HG03139 (cell line): ENCODE data around the gene MGRN1.

Experiments used
- ATAC-seq: cut with Tn5 transposase; IDR thresholded peaks from one replicate; pipeline ENCODE4 v1.9.1; 2021; ENCODE audit not compliant: unreplicated experiment

The MGRN1 gene

GRCh38 chr16:4624015-4624826 is at the start of gene MGRN1:
Gene MGRN1 (plus strand): TSS chr16:4624826. CDS start chr16:4624961, 135 bp downstream.
- ATAC-seq: peak; percentile 67

GRCh38 chr16:4574919-4575705 is 49.5 kb upstream of the MGRN1 start:
- ATAC-seq: no peak

GRCh38 chr16:4576008-4576407 is 48.6 kb upstream of the MGRN1 start:
- ATAC-seq: no peak

- ATAC-seq: no peak
Observed at GRCh38 chr16:4578961-4579530, 45.6 kb upstream of the MGRN1 start.

- no peak for ATAC-seq
Observed at GRCh38 chr16:4580250-4580649, 44.4 kb upstream of the MGRN1 start.

- no peak for ATAC-seq
Observed at GRCh38 chr16:4583906-4584305, 40.7 kb upstream of the MGRN1 start.

- no peak for ATAC-seq
Observed at GRCh38 chr16:4586291-4586690, 38.3 kb upstream of the MGRN1 start.

- ATAC-seq: no peak
Observed at GRCh38 chr16:4588386-4588785, 36.2 kb upstream of the MGRN1 start.

GRCh38 chr16:4588961-4589360 is 35.7 kb upstream of the MGRN1 start:
- ATAC-seq: no peak

GRCh38 chr16:4591191-4591590 is 33.4 kb upstream of the MGRN1 start:
- ATAC-seq: no peak

- no peak for ATAC-seq
Observed at GRCh38 chr16:4591706-4592470, 32.7 kb upstream of the MGRN1 start.

- no peak for ATAC-seq
Observed at GRCh38 chr16:4593086-4593485, 31.5 kb upstream of the MGRN1 start.

GRCh38 chr16:4594433-4595410 is 29.9 kb upstream of the MGRN1 start:
- ATAC-seq: no peak

- ATAC-seq: no peak
Observed at GRCh38 chr16:4597174-4597573, 27.5 kb upstream of the MGRN1 start.

GRCh38 chr16:4599037-4599436 is 25.6 kb upstream of the MGRN1 start:
- ATAC-seq: no peak

- ATAC-seq: no peak
Observed at GRCh38 chr16:4599545-4599944, 25.1 kb upstream of the MGRN1 start.

- ATAC-seq: no peak
Observed at GRCh38 chr16:4601036-4601863, 23.4 kb upstream of the MGRN1 start.

GRCh38 chr16:4601864-4602186 is 22.8 kb upstream of the MGRN1 start:
- no peak for ATAC-seq

- ATAC-seq: no peak
Observed at GRCh38 chr16:4602331-4602730, 22.3 kb upstream of the MGRN1 start.
